Transverse colon (tissue), 4 donors: ENCODE measurements around the gene KIAA1958. TPM values are rescaled to one million over a fixed set of nuclear protein-coding genes. Genes with fewer than 3 reads are reported as not detected.

Experiments used
- DNase-seq: peaks from one replicate; pipeline ENCODE4 v3.0.0-alpha.2; 2019
- H3K27ac ChIP-seq, 4 donors: fragments of 200-600 bp; sonication (generic); 2 replicates each; pipeline ENCODE4 v1.5.1; 2016 to 2018; ENCODE audit warnings: inconsistent platforms in 4 of 4
- H3K27me3 ChIP-seq: fragments of 200-600 bp; sonication (generic); 2 replicates; pipeline ENCODE4 v1.5.1; 2017; ENCODE audit warnings: inconsistent platforms
- H3K36me3 ChIP-seq, 4 donors: fragments of 200-600 bp; sonication (generic); 2 replicates each; pipeline ENCODE4 v1.5.1; 2017 to 2019; ENCODE audit warnings: inconsistent platforms in 4 of 4
- H3K4me1 ChIP-seq, 4 donors: fragments of 200-600 bp; sonication (generic); 2 replicates each; pipeline ENCODE4 v1.5.1; 2017 to 2020; ENCODE audit warnings: inconsistent platforms in 4 of 4
- H3K4me3 ChIP-seq, 4 donors: fragments of 200-600 bp; sonication (generic); 1 replicate in 1 of 4; 2 replicates in 3 of 4; pipeline versions ENCODE4 v1.5.1 to v1.6.1; 2017 to 2019; ENCODE audit warnings: inconsistent platforms in 4 of 4
- H3K9me3 ChIP-seq, 2 donors: fragments of 200-600 bp; sonication (generic); 2 replicates each; pipeline ENCODE4 v1.5.1; 2017 to 2019; ENCODE audit warnings: inconsistent platforms in 2 of 2
- CTCF ChIP-seq, 5 experiments: fragments of 200-600 bp in 3 of 5; fragments of 450-650 bp in 2 of 5; sonication (generic) in 3 of 5; IDR thresholded peaks; 1 replicate in 2 of 5; 2 replicates in 3 of 5; pipeline ENCODE4 v1.5.1; 2016 to 2017; ENCODE audit warnings: antibody characterized with exemption in 5 of 5, inconsistent platforms in 3 of 5, mild to moderate bottlenecking in 2 of 5, moderate library complexity in 1 of 5
- EP300 ChIP-seq: sonication (generic); formaldehyde crosslinking; IDR thresholded peaks from one replicate; pipeline ENCODE4 v1.6.1; 2017; ENCODE audit warnings: antibody characterized with exemption, low read depth
- POLR2A ChIP-seq: fragments of 450-650 bp; IDR thresholded peaks from one replicate; pipeline ENCODE4 v1.6.1; 2016; ENCODE audit warnings: antibody characterized with exemption, mild to moderate bottlenecking, moderate library complexity
- POLR2AphosphoS5 ChIP-seq, 3 donors: sonication (generic); formaldehyde crosslinking; IDR thresholded peaks; one replicate each; pipeline ENCODE4 v1.6.1; 2016; ENCODE audit warnings: antibody characterized with exemption in 3 of 3
- WGBS, 2 donors: methylation state at CpG; one replicate each; pipeline ENCODE4 v1.1.5; 2018; ENCODE audit warnings: low coverage in 1 of 2; 5-methylcytosine and 5-hydroxymethylcytosine counted together
- in situ Hi-C, 4 donors: fragments of 200-750 bp; cut with MboI; loops; one replicate each; pipeline versions ENCODE4 v1.15.0 to v1.15.1; 2017; ENCODE audit warnings: low sequenced_read_pairs in 3 of 4, low pct_ligation_motif_present in 1 of 4, low pct_unique_long_range_greater_than_20kb in 1 of 4
- intact Hi-C: fragments of 100-400 bp; cut with DNase I; formaldehyde crosslinking; loops from one replicate; pipeline ENCODE4 v1.15.1; 2023; ENCODE audit warnings: low total_unique reads
- total RNA-seq, 4 donors: library from RNA; depleted of rRNA; stranded (reverse); fragments of >200 nt; gene quantifications; one replicate each; pipeline ENCODE4 v1.1.0, GENCODE V29; 2016

Gene KIAA1958
- total RNA-seq, 4 donors from 2014 or later, result 5.0 to 12.4 (median 9.4) TPM

GRCh38 chr9:112496074-112496722, 9.6 kb downstream of the KIAA1958 start:
- WGBS, 2 donors, result 72 to 80% methylated on average over 3 of the region's 3 CpGs
- no peak overlapping the region for H3K27ac ChIP-seq
- in situ Hi-C loops (no loop called here), intact Hi-C loops (no loop called here)
- H3K4me3 ChIP-seq, result no peak overlapping the region
- TF ChIP-seq POLR2AphosphoS5 (IDR thresholded peaks at IDR 0.05) (no peak), CTCF (IDR thresholded peaks at IDR 0.05) (no peak), EP300 (no peak), POLR2A (no peak)
- no peaks in the 10 kb centered on the region for H3K4me1 ChIP-seq
- no peak for DNase-seq
- H3K27me3 ChIP-seq, result no peaks in the 10 kb centered on the region
- H3K9me3 ChIP-seq, result peaks cover 8 to 23% of the 10 kb centered on the region in 2 donors
- H3K36me3 ChIP-seq, result peaks cover 0 to 16% (median 0%) of the 10 kb centered on the region in 4 donors

GRCh38 chr9:112500842-112501241, 14.2 kb downstream of the KIAA1958 start:
- Histone ChIP-seq H3K27ac (no peak overlapping the region), H3K4me3 (no peak overlapping the region), H3K9me3 (no peaks in the 10 kb centered on the region), H3K4me1 (peaks cover 0 to 6% (median 0%) of the 10 kb centered on the region in 4 donors), H3K36me3 (no peaks in the 10 kb centered on the region), H3K27me3 (no peaks in the 10 kb centered on the region)
- intact Hi-C loops (no loop called here), in situ Hi-C loops (no loop called here)
- WGBS, 2 donors, result 100% methylated on average over 2 of the region's 2 CpGs; no CpG with 5 or more reads in 1 of the 2 donors
- DNase-seq, result no peak
- TF ChIP-seq CTCF (IDR thresholded peaks at IDR 0.05) (no peak), POLR2AphosphoS5 (IDR thresholded peaks at IDR 0.05) (no peak), POLR2A (no peak), EP300 (no peak)

GRCh38 chr9:112501287-112501686, 14.7 kb downstream of the KIAA1958 start:
- Histone ChIP-seq H3K36me3 (no peaks in the 10 kb centered on the region), H3K27me3 (no peaks in the 10 kb centered on the region), H3K4me1 (peaks cover 0 to 9% (median 0%) of the 10 kb centered on the region in 4 donors), H3K4me3 (no peak overlapping the region), H3K9me3 (no peaks in the 10 kb centered on the region), H3K27ac (no peak overlapping the region)
- no peak for DNase-seq
- 93 to 97% methylated on average over 8 of the region's 8 CpGs for WGBS, 2 donors
- intact Hi-C loops (no loop called here), in situ Hi-C loops (no loop called here)
- no peak for TF ChIP-seq EP300
- TF ChIP-seq POLR2AphosphoS5 (IDR thresholded peaks at IDR 0.05), result no peak
- no peak for TF ChIP-seq CTCF (IDR thresholded peaks at IDR 0.05)
- TF ChIP-seq POLR2A, result no peak

- in situ Hi-C loops (no loop called here), intact Hi-C loops (no loop called here)
- Histone ChIP-seq H3K36me3 (no peaks in the 10 kb centered on the region), H3K4me3 (no peak overlapping the region), H3K27ac (no peak overlapping the region), H3K9me3 (no peaks in the 10 kb centered on the region), H3K27me3 (no peaks in the 10 kb centered on the region), H3K4me1 (peaks cover 0 to 18% (median 3%) of the 10 kb centered on the region in 4 donors)
- no peak for TF ChIP-seq CTCF (IDR thresholded peaks at IDR 0.05)
- TF ChIP-seq POLR2AphosphoS5 (IDR thresholded peaks at IDR 0.05), result no peak
- no peak for TF ChIP-seq POLR2A
- 85 to 86% methylated on average over 3 of the region's 3 CpGs for WGBS, 2 donors
- DNase-seq, result no peak
These were observed 15.7 kb downstream of the KIAA1958 start for GRCh38 chr9:112502175-112502946.
